Measurements from ENCODE around the gene STARD3. TPM values are rescaled to one million over a fixed set of nuclear protein-coding genes. Genes with fewer than 3 reads are reported as not detected.

The STARD3 gene
- total RNA-seq, 1 donor from 2014 or later: 62.0 TPM

- Mint-ChIP-seq H3K27me3 (peaks cover 96% of the 10 kb centered on the region), H3K27ac (no peak overlapping the region), H3K4me3 (no peak overlapping the region)
These were observed 40.9 kb upstream of the STARD3 start for GRCh38 chr17:39595928-39596510.

GRCh38 chr17:39596543-39597267 lies 40.2 kb upstream of the STARD3 start:
- H3K4me1 Mint-ChIP-seq (ENCODE audit: unreplicated experiment): no peaks in the 10 kb centered on the region
- H3K27ac Mint-ChIP-seq: no peak overlapping the region
- no peak for TF ChIP-seq CTCF (conservative IDR thresholded peaks at IDR 0.05)
- H3K27me3 Mint-ChIP-seq: peaks cover 96% of the 10 kb centered on the region
- H3K9me3 Mint-ChIP-seq: peaks cover 5% of the 10 kb centered on the region
- no peaks in the 10 kb centered on the region for H3K36me3 Mint-ChIP-seq
- no peak for DNase-seq (ENCODE audit: extremely low spot score, unreplicated experiment)
- no peak overlapping the region for H3K4me3 Mint-ChIP-seq

More at GRCh38 chr17:39595928-39596510, 40.9 kb upstream of the STARD3 start:
- no peak for DNase-seq (ENCODE audit: extremely low spot score, unreplicated experiment)
- Mint-ChIP-seq H3K36me3 (no peaks in the 10 kb centered on the region), H3K9me3 (peaks cover 5% of the 10 kb centered on the region), H3K4me1 (ENCODE audit: unreplicated experiment) (no peaks in the 10 kb centered on the region)
- no peak for TF ChIP-seq CTCF (conservative IDR thresholded peaks at IDR 0.05)

- H3K36me3 Mint-ChIP-seq: no peaks in the 10 kb centered on the region
- H3K4me3 Mint-ChIP-seq: no peak overlapping the region
- TF ChIP-seq CTCF (conservative IDR thresholded peaks at IDR 0.05): no peak
- H3K27ac Mint-ChIP-seq: no peak overlapping the region
- DNase-seq (ENCODE audit: extremely low spot score, unreplicated experiment): no peak
- no peaks in the 10 kb centered on the region for H3K4me1 Mint-ChIP-seq (ENCODE audit: unreplicated experiment)
- H3K27me3 Mint-ChIP-seq: peaks cover 96% of the 10 kb centered on the region
- peaks cover 1% of the 10 kb centered on the region for H3K9me3 Mint-ChIP-seq
These were observed 39.4 kb upstream of the STARD3 start for GRCh38 chr17:39597372-39598046.

- H3K9me3 Mint-ChIP-seq: no peaks in the 10 kb centered on the region
- DNase-seq (ENCODE audit: extremely low spot score, unreplicated experiment): no peak
- H3K36me3 Mint-ChIP-seq: peaks cover under 1% of the 10 kb centered on the region
- no peaks in the 10 kb centered on the region for H3K4me1 Mint-ChIP-seq (ENCODE audit: unreplicated experiment)
- no peak for TF ChIP-seq CTCF (conservative IDR thresholded peaks at IDR 0.05)
- H3K27me3 Mint-ChIP-seq: peaks cover 99% of the 10 kb centered on the region
- no peak overlapping the region for H3K4me3 Mint-ChIP-seq
- H3K27ac Mint-ChIP-seq: no peak overlapping the region
These were observed 38.9 kb upstream of the STARD3 start for GRCh38 chr17:39598047-39598481.

GRCh38 chr17:39598630-39599003 lies 38.3 kb upstream of the STARD3 start:
- Mint-ChIP-seq H3K4me1 (ENCODE audit: unreplicated experiment) (no peaks in the 10 kb centered on the region), H3K36me3 (peaks cover 4% of the 10 kb centered on the region), H3K9me3 (no peaks in the 10 kb centered on the region), H3K4me3 (no peak overlapping the region), H3K27me3 (peaks cover 99% of the 10 kb centered on the region), H3K27ac (no peak overlapping the region)
- no peak for DNase-seq (ENCODE audit: extremely low spot score, unreplicated experiment)
- TF ChIP-seq CTCF (conservative IDR thresholded peaks at IDR 0.05): no peak
